Pancreas (tissue), 10 donors: Measurements from ENCODE around the gene EPGN. TPM values are rescaled to one million over a fixed set of nuclear protein-coding genes. Genes with fewer than 3 reads are reported as not detected.

Experiments used
- ATAC-seq, 4 donors: fragments of 200-7000 bp; cut with Tn5 transposase; one replicate each; pipeline versions ENCODE4 v1.8.0 to v1.9.1; 2020; ENCODE audit warnings: mild to moderate bottlenecking in 4 of 4, moderate library complexity in 4 of 4
- DNase-seq, 6 donors: peaks; one replicate each; pipeline ENCODE4 v3.0.0-alpha.2; 2020
- FAIRE-seq: peaks from 2 replicates; lab custom pipeline; 2012; peaks lifted over from hg19 to GRCh38; lab: Jason Lieb, UNC
- H3K27ac ChIP-seq, 4 donors: fragments of 200-600 bp; sonication (generic); 1 replicate in 3 of 4; 2 replicates in 1 of 4; pipeline versions ENCODE4 v1.5.0 to v1.8.0; 2020
- H3K27me3 ChIP-seq, 4 donors: fragments of 200-600 bp; one replicate each; pipeline ENCODE4 v1.8.0; 2021
- H3K36me3 ChIP-seq, 3 donors: fragments of 200-600 bp; sonication (generic) in 1 of 3; one replicate each; pipeline versions ENCODE4 v1.5.0 to v1.8.0; 2020 to 2021
- H3K4me1 ChIP-seq, 3 donors: fragments of 200-600 bp; one replicate each; pipeline ENCODE4 v1.8.0; 2021
- H3K4me3 ChIP-seq, 4 donors: fragments of 200-600 bp; sonication (generic) in 2 of 4; one replicate each; pipeline versions ENCODE4 v1.5.0 to v1.8.0; 2020 to 2021
- H3K9me3 ChIP-seq, 4 donors: fragments of 200-600 bp; one replicate each; pipeline ENCODE4 v1.8.0; 2021
- CTCF ChIP-seq, 4 donors: fragments of 200-600 bp; sonication (generic) in 3 of 4; IDR thresholded peaks; one replicate each; pipeline versions ENCODE4 v1.5.0 to v1.8.0; 2021; ENCODE audit warnings: antibody characterized with exemption in 4 of 4
- WGBS, 2 donors: extraction: QIAGEN DNeasy Blood & Tissue Kit; methylation state at CpG; one replicate each; pipeline ENCODE4 v1.1.7; 2013; 5-methylcytosine and 5-hydroxymethylcytosine counted together
- intact Hi-C, 3 donors: fragments of 100-400 bp; cut with DNase I; formaldehyde crosslinking; loops; one replicate each; pipeline versions ENCODE4 v1.11.1 to v1.14.2; 2022
- polyA plus RNA-seq, 2 donors: library from polyadenylated mRNA; stranded (reverse); fragments of 200-250 nt; gene quantifications; one replicate each; pipeline ENCODE4 v1.2.3, GENCODE V29; 2013
- total RNA-seq, 6 donors: library from RNA; stranded (reverse); fragmentation: NEBNext Ultra II Directional in 4 of 6; extraction: Animal tissue kit (Norgen Biotek cat#: 25700) in 4 of 6; gene quantifications; one replicate each; pipeline versions ENCODE4 v1.2.1 to v1.2.4, GENCODE V29; 2021 to 2023
- donor health status: healthy with polysubstance abuse.
- donor health status: DM: no; HTN: no; CAD: no; lungs with moderate emphysema.
- donor health status: DM: no; HTN: no; CAD: no.
- donor health status: control.
- donor health status: control.
- donor health status: Bipolar disorder and iron deficiency.
- donor health status: DM: yes; HTN: yes; CAD: no.
- donor health status: DM: no; HTN: no; CAD: no.
- donor health status: DM: no; HTN: no; CAD: no.
- donor health status: DM: yes; HTN: yes; CAD: no.

EPGN gene
- total and polyA plus RNA-seq, 8 donors = 0.24 TPM; not detected in 7

DNA sequence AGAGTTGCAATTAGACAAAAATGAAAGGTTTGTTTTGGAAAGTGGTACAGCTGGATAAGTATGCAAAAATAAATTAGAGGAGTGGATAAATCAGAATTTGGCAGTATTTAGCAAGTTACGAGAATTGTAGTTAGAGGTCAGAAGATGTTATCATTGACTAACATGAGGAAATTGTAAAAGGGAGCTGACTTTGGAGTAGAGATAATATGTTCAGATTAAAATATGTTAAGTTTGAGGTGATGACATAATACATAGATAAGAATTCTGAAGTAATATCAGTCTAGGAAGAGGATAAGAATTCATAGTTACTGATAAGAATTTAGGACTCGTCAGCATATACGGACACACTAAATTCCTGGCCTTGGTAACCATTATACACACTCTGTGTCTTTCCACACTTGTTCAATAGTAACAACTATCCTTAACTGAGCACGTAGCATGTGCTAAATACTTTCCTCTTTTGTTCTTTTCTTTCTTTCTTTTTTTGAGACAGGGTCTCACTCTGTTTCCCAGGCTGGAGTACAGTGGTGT lies 4.1 kb upstream of the EPGN start:
- no peaks in the 10 kb centered on the region for H3K4me1 ChIP-seq

DNA sequence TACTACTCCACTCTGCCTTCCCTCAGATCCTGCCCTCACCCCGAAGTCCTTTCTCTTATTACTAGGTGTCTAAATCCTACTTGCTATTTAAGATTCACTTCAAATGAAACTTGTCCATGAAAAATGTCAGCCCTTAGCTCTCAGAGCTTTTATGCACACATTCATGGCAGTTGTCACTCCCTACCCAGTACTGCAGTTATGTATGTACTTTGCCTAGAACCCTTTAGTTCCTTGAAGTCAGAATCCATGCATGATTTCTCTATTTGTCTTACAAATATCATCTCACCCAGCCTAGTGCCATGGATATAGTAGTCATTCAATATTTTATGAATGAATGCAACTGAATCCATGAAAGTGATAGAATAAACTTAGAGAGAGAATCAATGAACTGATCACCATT lies 3.3 kb upstream of the EPGN start:
- Histone ChIP-seq H3K36me3 (no peaks in the 10 kb centered on the region), H3K9me3 (no peaks in the 10 kb centered on the region), H3K27me3 (no peaks in the 10 kb centered on the region), H3K4me1 (no peaks in the 10 kb centered on the region), H3K4me3 (no peak overlapping the region), H3K27ac (no peak overlapping the region)
- WGBS, 2 donors = 96% methylated on average over 1 of the region's 1 CpG
- ATAC-seq (no peak), FAIRE-seq (no peak), DNase-seq (no peak)
- no peak for TF ChIP-seq CTCF (IDR thresholded peaks at IDR 0.05)
- intact Hi-C loops = no loop called here

More for the DNA sequence above, 4.1 kb upstream of the EPGN start:
- Histone ChIP-seq H3K27ac (no peak overlapping the region), H3K4me3 (no peak overlapping the region), H3K27me3 (no peaks in the 10 kb centered on the region), H3K36me3 (no peaks in the 10 kb centered on the region), H3K9me3 (no peaks in the 10 kb centered on the region)
- intact Hi-C loops = no loop called here
- ATAC-seq (no peak), DNase-seq (no peak), FAIRE-seq (no peak)
- no peak for TF ChIP-seq CTCF (IDR thresholded peaks at IDR 0.05)
- 80 to 91% methylated on average over 4 of the region's 4 CpGs for WGBS, 2 donors

DNA sequence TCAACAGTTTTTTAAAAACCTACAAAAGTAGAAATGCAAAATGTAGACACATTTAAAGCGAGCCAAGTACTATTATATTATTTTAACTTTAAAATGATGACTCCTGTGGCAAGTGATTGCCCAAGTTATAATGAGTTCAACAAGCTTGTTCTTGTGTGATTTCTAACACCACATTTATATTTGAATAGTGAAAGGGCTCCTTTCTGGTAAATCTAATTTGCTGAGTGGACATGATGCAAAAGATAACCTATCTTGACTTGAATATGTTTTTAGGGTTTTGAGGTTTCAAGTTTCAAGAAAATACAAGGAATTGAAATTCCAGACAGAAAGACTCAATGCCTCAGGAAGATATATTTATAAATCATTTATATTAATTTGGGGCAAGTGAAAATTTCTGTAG lies 1.1 kb upstream of the EPGN start:
- intact Hi-C loops = no loop called here
- Histone ChIP-seq H3K27ac (no peak overlapping the region), H3K9me3 (no peaks in the 10 kb centered on the region), H3K36me3 (no peaks in the 10 kb centered on the region), H3K4me1 (no peaks in the 10 kb centered on the region), H3K4me3 (no peak overlapping the region), H3K27me3 (no peaks in the 10 kb centered on the region)
- TF ChIP-seq CTCF (IDR thresholded peaks at IDR 0.05) = no peak
- 88 to 98% methylated on average over 1 of the region's 1 CpG for WGBS, 2 donors
- DNase-seq (no peak), ATAC-seq (no peak), FAIRE-seq (no peak)

DNA sequence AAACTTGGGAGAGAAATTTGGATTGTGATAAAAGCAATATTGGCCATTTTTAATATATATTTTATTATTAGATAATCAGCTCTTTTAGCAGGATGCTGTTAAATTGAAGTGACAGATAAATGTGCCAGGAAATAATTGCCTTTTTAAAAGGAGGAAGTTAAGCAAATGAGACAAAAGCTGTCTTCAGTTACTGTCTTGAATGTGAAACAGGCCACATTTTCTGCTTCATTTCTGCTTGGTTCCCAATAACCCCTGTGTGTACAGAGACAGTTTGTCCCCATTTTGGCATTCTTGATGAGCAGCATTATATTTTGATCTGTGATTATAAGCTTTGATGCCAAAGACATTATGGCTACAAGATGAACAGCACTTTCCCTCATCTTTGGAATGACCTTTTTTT lies 953 bp downstream of the EPGN start:
- H3K36me3 ChIP-seq = no peaks in the 10 kb centered on the region
- no peak overlapping the region for H3K27ac ChIP-seq
- H3K27me3 ChIP-seq = no peaks in the 10 kb centered on the region
- H3K4me3 ChIP-seq = no peak overlapping the region
- ATAC-seq (no peak), DNase-seq (no peak), FAIRE-seq (no peak)
- intact Hi-C loops = no loop called here
- H3K9me3 ChIP-seq = no peaks in the 10 kb centered on the region
- no peaks in the 10 kb centered on the region for H3K4me1 ChIP-seq
- no peak for TF ChIP-seq CTCF (IDR thresholded peaks at IDR 0.05)

DNA sequence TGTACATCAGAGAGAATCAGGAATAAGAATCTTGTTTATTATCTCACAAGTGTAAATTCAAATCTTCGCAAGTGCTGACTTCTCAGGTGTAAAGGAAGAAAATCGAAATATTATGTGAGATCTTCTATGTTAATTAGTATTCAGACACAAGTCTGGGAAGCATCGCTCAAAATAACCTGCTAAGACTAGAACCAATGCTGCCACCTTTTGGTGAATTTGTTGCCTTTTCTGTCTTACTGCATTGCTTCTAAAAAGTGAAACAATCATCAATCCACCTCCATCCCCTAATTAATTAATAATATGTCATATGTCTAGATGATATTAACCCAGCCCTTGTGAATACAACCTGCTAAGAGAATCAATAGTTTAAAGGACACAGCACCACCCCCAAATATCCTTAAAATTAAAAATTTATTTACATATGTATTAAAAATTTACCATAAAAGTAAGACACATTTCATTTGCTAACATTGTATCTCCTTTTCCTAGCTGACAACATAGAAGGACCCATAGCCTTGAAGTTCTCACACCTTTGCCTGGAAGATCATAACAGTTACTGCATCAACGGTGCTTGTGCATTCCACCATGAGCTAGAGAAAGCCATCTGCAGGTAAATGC lies 3.5 kb downstream of the EPGN start:
- FAIRE-seq (peak; percentile 57), DNase-seq (peak in 3 of 6 donors; percentile 11 to 35 (median 28)), ATAC-seq (peak in 3 of 4 donors; percentile 69 to 81 (median 79))
- no peaks in the 10 kb centered on the region for H3K27me3 ChIP-seq
- intact Hi-C loops = loop anchor here in 2 of 3 donors (10.0 kb wide), 2 partner anchors 117 to 127 kb away; no protein-coding TSS in a partner anchor
- peak in 3 of 4 donors; percentile 26 to 40 (median 36) for TF ChIP-seq CTCF (IDR thresholded peaks at IDR 0.05)
- no peak overlapping the region for H3K4me3 ChIP-seq
- 20 to 21% methylated on average over 4 of the region's 4 CpGs for WGBS, 2 donors
- no peaks in the 10 kb centered on the region for H3K36me3 ChIP-seq
- H3K4me1 ChIP-seq = no peaks in the 10 kb centered on the region
- H3K27ac ChIP-seq = no peak overlapping the region
- H3K9me3 ChIP-seq = no peaks in the 10 kb centered on the region
